ENCODE measurements around the gene CD99L2. TPM values are rescaled to one million over a fixed set of nuclear protein-coding genes. Genes with fewer than 3 reads are reported as not detected.

The CD99L2 gene
- total RNA-seq, 2 donors from 2014 or later = 11.3 to 18.7 TPM

DNA sequence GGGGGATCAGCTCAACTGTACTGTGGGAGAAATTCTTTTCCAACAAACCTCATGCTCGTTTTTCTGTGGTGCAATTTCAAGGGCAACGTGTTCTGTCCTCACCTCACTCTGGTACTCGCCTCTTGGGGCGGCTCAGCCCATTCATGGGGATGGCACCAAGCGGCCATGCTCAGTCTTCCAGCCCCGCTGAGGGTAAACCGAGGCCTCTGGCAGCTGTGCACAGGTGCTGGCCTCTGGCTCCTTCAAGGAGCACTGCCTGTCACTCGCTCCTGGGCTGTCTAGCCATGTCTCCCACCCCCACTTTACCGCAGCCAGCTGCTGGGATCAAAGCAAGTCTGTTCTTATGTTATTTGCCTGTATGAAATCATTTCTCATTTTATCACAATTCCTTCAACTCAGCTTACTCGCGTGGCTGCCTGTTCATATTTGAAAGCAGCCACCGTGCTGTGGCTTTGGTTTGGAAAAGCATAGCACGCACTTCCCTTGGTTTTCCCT, 135.1 kb downstream of the CD99L2 start:
- TF ChIP-seq, protein P1, sequence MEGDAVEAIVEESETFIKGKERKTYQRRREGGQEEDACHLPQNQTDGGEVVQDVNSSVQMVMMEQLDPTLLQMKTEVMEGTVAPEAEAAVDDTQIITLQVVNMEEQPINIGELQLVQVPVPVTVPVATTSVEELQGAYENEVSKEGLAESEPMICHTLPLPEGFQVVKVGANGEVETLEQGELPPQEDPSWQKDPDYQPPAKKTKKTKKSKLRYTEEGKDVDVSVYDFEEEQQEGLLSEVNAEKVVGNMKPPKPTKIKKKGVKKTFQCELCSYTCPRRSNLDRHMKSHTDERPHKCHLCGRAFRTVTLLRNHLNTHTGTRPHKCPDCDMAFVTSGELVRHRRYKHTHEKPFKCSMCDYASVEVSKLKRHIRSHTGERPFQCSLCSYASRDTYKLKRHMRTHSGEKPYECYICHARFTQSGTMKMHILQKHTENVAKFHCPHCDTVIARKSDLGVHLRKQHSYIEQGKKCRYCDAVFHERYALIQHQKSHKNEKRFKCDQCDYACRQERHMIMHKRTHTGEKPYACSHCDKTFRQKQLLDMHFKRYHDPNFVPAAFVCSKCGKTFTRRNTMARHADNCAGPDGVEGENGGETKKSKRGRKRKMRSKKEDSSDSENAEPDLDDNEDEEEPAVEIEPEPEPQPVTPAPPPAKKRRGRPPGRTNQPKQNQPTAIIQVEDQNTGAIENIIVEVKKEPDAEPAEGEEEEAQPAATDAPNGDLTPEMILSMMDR (conservative IDR thresholded peaks at IDR 0.05) = no peak
- Mint-ChIP-seq H3K4me3 (no peak overlapping the region), H3K9me3 (peaks cover 6% of the 10 kb centered on the region), H3K36me3 (ENCODE audit: low read depth) (peaks cover 26% of the 10 kb centered on the region), H3K27ac (no peak overlapping the region), H3K27me3 (ENCODE audit: insufficient read depth) (peaks cover 2% of the 10 kb centered on the region), H3K4me1 (peaks cover 3% of the 10 kb centered on the region)
- H3K36me3 ChIP-seq (ENCODE audit: control insufficient read depth, insufficient read depth, low read length) = no peaks in the 10 kb centered on the region
- H3K4me3 ChIP-seq (ENCODE audit: low read length) = no peak overlapping the region
- no peaks in the 10 kb centered on the region for H3K4me1 ChIP-seq (ENCODE audit: control insufficient read depth, insufficient read depth, low read length)
- no peak overlapping the region for H3K27ac ChIP-seq (ENCODE audit: low read depth, low read length)
- no peaks in the 10 kb centered on the region for H3K9me3 ChIP-seq (ENCODE audit: control insufficient read depth, low read length)
- no peaks in the 10 kb centered on the region for H3K27me3 ChIP-seq (ENCODE audit: control insufficient read depth, insufficient read depth, low read length, poor library complexity, severe bottlenecking)
- no peak overlapping the region for H3K9ac ChIP-seq (ENCODE audit: extremely low read depth, low read length, poor library complexity, severe bottlenecking)
- WGBS, 2 experiments (ENCODE audit: insufficient coverage in 1 of 2, insufficient read length in 1 of 2) = 87 to 90% methylated on average over 3 to 13 of the region's 13 CpGs
- peak; percentile 34 for DNase-seq

DNA sequence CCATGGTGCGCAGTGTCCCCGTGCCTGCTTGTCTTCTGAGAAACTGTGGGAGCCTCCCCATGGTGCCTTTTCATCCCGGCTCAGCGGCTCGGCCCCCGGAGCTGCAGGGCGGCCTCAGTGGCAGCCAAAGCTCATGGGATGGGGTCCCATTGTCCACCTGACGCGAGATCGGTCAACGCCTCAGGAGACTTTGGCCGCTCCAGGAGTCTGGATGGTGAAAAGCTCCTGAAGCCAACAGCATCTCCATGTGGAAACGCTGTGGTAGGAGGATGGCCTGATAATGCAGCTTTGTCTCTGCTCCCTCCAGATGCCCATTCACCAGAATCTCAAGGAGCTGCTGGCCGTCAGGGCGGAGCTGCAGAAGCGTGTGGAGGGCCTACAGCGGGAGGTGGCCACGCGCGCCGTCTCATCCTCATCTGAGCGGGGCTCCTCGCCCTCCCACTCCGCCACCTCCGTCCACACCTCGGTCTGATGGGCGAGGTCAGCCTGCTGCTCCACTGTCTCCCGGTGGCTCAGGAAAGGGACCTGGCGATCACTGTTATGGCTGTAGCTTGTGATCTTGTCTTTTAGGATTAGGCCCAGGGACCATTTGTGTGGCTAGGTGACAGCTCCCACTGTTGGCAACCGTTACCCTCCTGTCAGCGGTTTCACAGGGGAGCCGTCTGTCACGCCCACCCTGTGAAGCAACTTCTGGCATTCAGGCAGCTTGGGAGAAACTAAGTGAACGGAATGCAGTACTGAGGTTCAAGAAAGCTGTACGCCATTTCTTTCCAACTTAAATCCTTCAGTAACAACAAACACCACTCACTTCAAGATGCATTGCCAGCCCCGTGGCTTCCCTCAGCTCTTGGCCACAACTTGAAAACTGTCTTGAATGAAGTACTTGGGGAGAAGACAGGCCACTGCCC, 136.0 kb downstream of the CD99L2 start:
- no peak overlapping the region for H3K27ac Mint-ChIP-seq
- peaks cover 3% of the 10 kb centered on the region for H3K4me1 Mint-ChIP-seq
- H3K9me3 Mint-ChIP-seq = peaks cover 10% of the 10 kb centered on the region
- H3K4me1 ChIP-seq (ENCODE audit: control insufficient read depth, insufficient read depth, low read length) = no peaks in the 10 kb centered on the region
- peaks cover 20% of the 10 kb centered on the region for H3K36me3 Mint-ChIP-seq (ENCODE audit: low read depth)
- no peaks in the 10 kb centered on the region for H3K36me3 ChIP-seq (ENCODE audit: control insufficient read depth, insufficient read depth, low read length)
- 96 to 98% methylated on average over 13 to 36 of the region's 36 CpGs for WGBS, 2 experiments (ENCODE audit: insufficient coverage in 1 of 2, insufficient read length in 1 of 2)
- peak; percentile 39 for DNase-seq
- no peak overlapping the region for H3K9ac ChIP-seq (ENCODE audit: extremely low read depth, low read length, poor library complexity, severe bottlenecking)
- no peak overlapping the region for H3K4me3 Mint-ChIP-seq
- H3K9me3 ChIP-seq (ENCODE audit: control insufficient read depth, low read length) = no peaks in the 10 kb centered on the region
- peaks cover 2% of the 10 kb centered on the region for H3K27me3 Mint-ChIP-seq (ENCODE audit: insufficient read depth)
- H3K27ac ChIP-seq (ENCODE audit: low read depth, low read length) = no peak overlapping the region
- TF ChIP-seq, protein P1 (conservative IDR thresholded peaks at IDR 0.05) = no peak
- no peak overlapping the region for H3K4me3 ChIP-seq (ENCODE audit: low read length)
- no peaks in the 10 kb centered on the region for H3K27me3 ChIP-seq (ENCODE audit: control insufficient read depth, insufficient read depth, low read length, poor library complexity, severe bottlenecking)

DNA sequence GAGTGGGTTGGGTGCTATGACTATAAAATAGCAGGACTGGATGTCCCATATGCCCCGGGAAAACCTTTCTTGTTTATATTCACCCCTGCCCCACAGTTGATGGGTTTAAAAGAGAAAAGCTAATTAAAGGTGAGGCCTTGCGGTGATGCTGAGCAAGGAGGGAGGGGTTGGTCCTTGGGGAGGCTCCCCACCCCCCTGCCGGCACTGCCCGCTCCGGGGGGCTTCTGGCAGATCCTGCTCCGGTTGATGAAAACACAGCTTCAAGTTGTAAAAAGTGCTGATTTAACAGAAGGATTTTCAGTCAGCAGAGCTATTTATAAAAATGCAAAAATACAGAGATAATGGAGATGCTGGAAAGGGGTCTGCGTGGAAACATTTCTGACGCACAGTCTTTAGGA, 136.7 kb downstream of the CD99L2 start:
- H3K36me3 Mint-ChIP-seq (ENCODE audit: low read depth) = peaks cover 20% of the 10 kb centered on the region
- WGBS, 2 experiments (ENCODE audit: insufficient coverage in 1 of 2, insufficient read length in 1 of 2) = 95 to 100% methylated on average over 1 to 7 of the region's 8 CpGs
- H3K4me1 Mint-ChIP-seq = peaks cover 3% of the 10 kb centered on the region

More for the DNA sequence above, 136.7 kb downstream of the CD99L2 start:
- peaks cover 10% of the 10 kb centered on the region for H3K9me3 Mint-ChIP-seq
- peaks cover 2% of the 10 kb centered on the region for H3K27me3 Mint-ChIP-seq (ENCODE audit: insufficient read depth)
- Histone ChIP-seq H3K36me3 (ENCODE audit: control insufficient read depth, insufficient read depth, low read length) (no peaks in the 10 kb centered on the region), H3K9ac (ENCODE audit: extremely low read depth, low read length, poor library complexity, severe bottlenecking) (no peak overlapping the region), H3K9me3 (ENCODE audit: control insufficient read depth, low read length) (no peaks in the 10 kb centered on the region), H3K27me3 (ENCODE audit: control insufficient read depth, insufficient read depth, low read length, poor library complexity, severe bottlenecking) (no peaks in the 10 kb centered on the region), H3K4me1 (ENCODE audit: control insufficient read depth, insufficient read depth, low read length) (no peaks in the 10 kb centered on the region), H3K27ac (ENCODE audit: low read depth, low read length) (no peak overlapping the region), H3K4me3 (ENCODE audit: low read length) (no peak overlapping the region)
- no peak overlapping the region for H3K4me3 Mint-ChIP-seq
- DNase-seq = no peak
- TF ChIP-seq, protein P1 (conservative IDR thresholded peaks at IDR 0.05) = no peak
- no peak overlapping the region for H3K27ac Mint-ChIP-seq

Measured in endodermal cell (in vitro differentiated cells).